RWPE2 (cell line): ENCODE measurements around the gene GRIK3.

Source experiments
- ATAC-seq: fragments of 200-7000 bp; cut with Tn5 transposase; 3 replicates; pipeline ENCODE4 v1.9.1; 2021; ENCODE audit warnings: low read depth
- DNase-seq: peaks from one replicate; pipeline ENCODE4 v3.0.0-alpha.2; 2020; ENCODE audit warnings: low spot score
- H3K27ac ChIP-seq: fragments of 450-650 bp; 2 replicates; pipeline ENCODE4 v1.5.1; 2017; ENCODE audit warnings: mild to moderate bottlenecking; ENCODE audit not compliant: poor library complexity, severe bottlenecking
- H3K27me3 ChIP-seq: fragments of 250-450 bp; sonication (Bioruptor Pico); 2 replicates; pipeline ENCODE4 v1.5.1; 2021; ENCODE audit warnings: mild to moderate bottlenecking, moderate library complexity; ENCODE audit not compliant: insufficient read depth, poor library complexity, severe bottlenecking
- H3K36me3 ChIP-seq: fragments of 250-450 bp; sonication (Bioruptor Pico); 2 replicates; pipeline ENCODE4 v1.5.1; 2020; ENCODE audit warnings: low read depth, mild to moderate bottlenecking, moderate library complexity
- H3K4me1 ChIP-seq: fragments of 250-450 bp; sonication (Bioruptor Pico); 2 replicates; pipeline ENCODE4 v1.5.1; 2021; ENCODE audit warnings: mild to moderate bottlenecking, moderate library complexity; ENCODE audit not compliant: insufficient read depth, poor library complexity, severe bottlenecking
- H3K4me3 ChIP-seq: fragments of 250-450 bp; sonication (Bioruptor Pico); 2 replicates; pipeline ENCODE4 v1.5.1; 2021; ENCODE audit warnings: mild to moderate bottlenecking, moderate library complexity; ENCODE audit not compliant: severe bottlenecking
- H3K9me3 ChIP-seq: fragments of 250-450 bp; sonication (Bioruptor Pico); 2 replicates; pipeline ENCODE4 v1.5.1; 2021; ENCODE audit warnings: mild to moderate bottlenecking, moderate library complexity; ENCODE audit not compliant: severe bottlenecking
- TF ChIP-seq, protein P1 (sequence below): fragments of 450-650 bp; IDR thresholded peaks from one replicate; pipeline ENCODE4 v1.5.1; 2017; ENCODE audit warnings: mild to moderate bottlenecking, moderate library complexity; ENCODE audit not compliant: poor library complexity, severe bottlenecking

Gene GRIK3

GRCh38 chr1:36879613-36880012 is 154.7 kb downstream of the GRIK3 start:
- H3K27me3 ChIP-seq, result no peaks in the 10 kb centered on the region
- ATAC-seq, result no peak
- H3K36me3 ChIP-seq, result no peaks in the 10 kb centered on the region

DNA sequence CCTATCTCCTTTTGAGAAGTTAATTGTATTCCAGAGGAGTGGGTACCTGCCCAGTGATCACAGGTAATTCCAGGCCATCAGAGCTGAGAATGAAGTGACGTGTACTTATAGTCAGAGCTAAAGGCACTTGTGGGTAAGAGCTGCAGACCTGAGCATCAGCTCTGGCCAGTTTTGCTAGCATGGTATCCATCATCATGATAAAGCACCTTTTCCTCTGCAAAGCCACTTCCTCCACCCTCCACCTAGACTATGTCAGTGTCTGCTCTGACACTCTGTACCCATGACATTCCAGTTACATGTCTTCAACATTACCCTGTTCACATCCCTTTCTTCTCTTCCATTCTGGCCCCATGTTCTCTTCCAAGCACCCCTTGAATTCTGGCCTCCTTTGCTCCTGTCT is 157.3 kb downstream of the GRIK3 start:
- Histone ChIP-seq H3K27ac (no peak overlapping the region), H3K36me3 (no peaks in the 10 kb centered on the region)

More at GRCh38 chr1:36879613-36880012, 154.7 kb downstream of the GRIK3 start:
- Histone ChIP-seq H3K4me3 (no peak overlapping the region), H3K9me3 (no peaks in the 10 kb centered on the region), H3K4me1 (no peaks in the 10 kb centered on the region), H3K27ac (no peak overlapping the region)
- DNase-seq, result no peak
- TF ChIP-seq, protein P1, sequence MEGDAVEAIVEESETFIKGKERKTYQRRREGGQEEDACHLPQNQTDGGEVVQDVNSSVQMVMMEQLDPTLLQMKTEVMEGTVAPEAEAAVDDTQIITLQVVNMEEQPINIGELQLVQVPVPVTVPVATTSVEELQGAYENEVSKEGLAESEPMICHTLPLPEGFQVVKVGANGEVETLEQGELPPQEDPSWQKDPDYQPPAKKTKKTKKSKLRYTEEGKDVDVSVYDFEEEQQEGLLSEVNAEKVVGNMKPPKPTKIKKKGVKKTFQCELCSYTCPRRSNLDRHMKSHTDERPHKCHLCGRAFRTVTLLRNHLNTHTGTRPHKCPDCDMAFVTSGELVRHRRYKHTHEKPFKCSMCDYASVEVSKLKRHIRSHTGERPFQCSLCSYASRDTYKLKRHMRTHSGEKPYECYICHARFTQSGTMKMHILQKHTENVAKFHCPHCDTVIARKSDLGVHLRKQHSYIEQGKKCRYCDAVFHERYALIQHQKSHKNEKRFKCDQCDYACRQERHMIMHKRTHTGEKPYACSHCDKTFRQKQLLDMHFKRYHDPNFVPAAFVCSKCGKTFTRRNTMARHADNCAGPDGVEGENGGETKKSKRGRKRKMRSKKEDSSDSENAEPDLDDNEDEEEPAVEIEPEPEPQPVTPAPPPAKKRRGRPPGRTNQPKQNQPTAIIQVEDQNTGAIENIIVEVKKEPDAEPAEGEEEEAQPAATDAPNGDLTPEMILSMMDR, result no peak

DNA sequence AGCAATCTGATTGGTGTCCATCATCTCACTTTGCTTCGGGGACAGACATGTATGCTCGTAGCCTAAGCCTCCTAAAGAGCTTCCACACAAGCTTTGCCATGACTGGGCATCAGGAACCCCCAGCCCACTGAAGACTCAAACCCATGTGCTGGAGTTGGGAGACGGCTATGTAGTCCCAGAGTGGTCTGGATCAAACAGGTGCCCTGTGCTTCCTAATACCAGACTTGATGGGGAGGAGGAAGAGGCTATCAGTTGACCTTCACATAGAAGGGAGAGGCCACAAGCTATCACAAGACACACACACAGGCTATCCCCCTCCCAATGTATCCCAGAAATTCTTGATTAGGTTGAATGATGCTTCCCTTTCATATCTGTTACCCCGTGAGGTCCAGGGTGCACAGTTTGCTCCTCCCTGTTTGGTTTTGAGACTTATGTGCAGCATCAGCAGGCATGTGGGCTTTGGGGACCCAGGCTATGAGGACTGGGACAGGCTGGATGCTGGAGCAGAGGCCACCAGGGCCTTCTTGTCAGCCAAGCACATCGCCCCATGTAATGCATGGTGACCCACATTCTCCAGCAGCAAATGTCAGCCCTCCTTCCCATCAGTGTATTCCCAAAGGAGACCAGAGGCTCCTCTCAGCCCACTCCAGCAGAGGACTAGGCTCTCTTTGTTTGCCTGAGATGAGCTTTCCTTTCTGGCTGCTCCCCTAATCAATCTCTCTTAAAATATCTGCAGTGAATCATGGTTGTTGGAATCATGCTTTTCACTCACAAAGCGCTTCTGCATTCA is 159.8 kb downstream of the GRIK3 start:
- TF ChIP-seq, protein P1, result no peak
- Histone ChIP-seq H3K9me3 (no peaks in the 10 kb centered on the region), H3K36me3 (no peaks in the 10 kb centered on the region), H3K27me3 (no peaks in the 10 kb centered on the region), H3K27ac (no peak overlapping the region), H3K4me3 (no peak overlapping the region), H3K4me1 (no peaks in the 10 kb centered on the region)
- no peak for ATAC-seq
- DNase-seq, result no peak

More for the DNA sequence above, 157.3 kb downstream of the GRIK3 start:
- no peaks in the 10 kb centered on the region for H3K4me1 ChIP-seq
- no peak for DNase-seq
- TF ChIP-seq, protein P1, result no peak
- H3K27me3 ChIP-seq, result no peaks in the 10 kb centered on the region
- no peak overlapping the region for H3K4me3 ChIP-seq
- no peaks in the 10 kb centered on the region for H3K9me3 ChIP-seq
- no peak for ATAC-seq

- no peaks in the 10 kb centered on the region for H3K4me1 ChIP-seq
- ATAC-seq, result no peak
- TF ChIP-seq, protein P1, result no peak
- no peaks in the 10 kb centered on the region for H3K9me3 ChIP-seq
- DNase-seq, result no peak
- no peaks in the 10 kb centered on the region for H3K36me3 ChIP-seq
- no peak overlapping the region for H3K27ac ChIP-seq
- H3K27me3 ChIP-seq, result no peaks in the 10 kb centered on the region
- no peak overlapping the region for H3K4me3 ChIP-seq
Measured at GRCh38 chr1:36872858-36873257, 161.5 kb downstream of the GRIK3 start.

DNA sequence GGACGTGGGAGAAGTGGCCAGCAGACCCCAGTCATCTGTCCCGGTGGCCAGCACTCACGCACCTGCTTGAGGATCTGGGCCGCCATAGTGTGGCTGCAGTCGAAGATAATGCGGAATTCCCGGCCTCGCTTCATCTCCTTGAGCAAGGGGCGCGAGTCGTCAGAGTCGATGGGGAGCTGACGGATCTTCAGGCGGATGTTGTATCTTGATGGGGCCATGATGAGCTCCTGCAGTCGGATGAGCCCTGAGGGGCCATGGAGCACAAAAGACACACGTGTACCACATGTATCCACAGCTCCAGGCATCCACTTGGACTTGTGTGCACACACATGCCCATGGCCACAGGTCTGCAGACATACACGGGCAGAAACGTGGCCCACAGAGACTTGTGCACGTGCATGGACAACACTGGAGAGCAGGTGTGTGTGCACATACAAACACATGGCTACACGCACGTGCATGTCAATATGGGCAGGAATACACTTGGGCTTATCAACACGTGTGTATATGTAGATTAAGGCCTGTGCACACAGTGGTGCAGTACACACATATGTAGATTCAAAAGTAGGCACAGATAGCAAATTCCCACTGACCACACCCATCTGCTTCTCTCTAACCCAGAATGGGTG is 162.1 kb downstream of the GRIK3 start:
- TF ChIP-seq, protein P1, result no peak
- Histone ChIP-seq H3K4me1 (no peaks in the 10 kb centered on the region), H3K27me3 (no peaks in the 10 kb centered on the region), H3K4me3 (no peak overlapping the region), H3K27ac (no peak overlapping the region), H3K9me3 (no peaks in the 10 kb centered on the region), H3K36me3 (no peaks in the 10 kb centered on the region)
- no peak for ATAC-seq
- no peak for DNase-seq
